Fibroblast of skin of abdomen (primary cell): ENCODE results near the gene RPS6KA6. TPM values are rescaled to one million over a fixed set of nuclear protein-coding genes. Genes with fewer than 3 reads are reported as not detected.

Experiments used
- DNase-seq: peaks from one replicate; pipeline ENCODE4 v3.0.0-alpha.2; 2013
- polyA plus RNA-seq, 2 experiments: library from polyadenylated mRNA; unstranded; fragments of 120-200 nt; gene quantifications; one replicate each; pipeline ENCODE4 v1.2.1, GENCODE V29; 2013; ENCODE audit not compliant: insufficient read length in 2 of 2

Gene RPS6KA6
- polyA plus RNA-seq (2013, experiment 1 of 2; ENCODE audit: insufficient read length): 4.7 TPM
- polyA plus RNA-seq (2013, experiment 2 of 2; ENCODE audit: insufficient read length): 5.2 TPM

DNA sequence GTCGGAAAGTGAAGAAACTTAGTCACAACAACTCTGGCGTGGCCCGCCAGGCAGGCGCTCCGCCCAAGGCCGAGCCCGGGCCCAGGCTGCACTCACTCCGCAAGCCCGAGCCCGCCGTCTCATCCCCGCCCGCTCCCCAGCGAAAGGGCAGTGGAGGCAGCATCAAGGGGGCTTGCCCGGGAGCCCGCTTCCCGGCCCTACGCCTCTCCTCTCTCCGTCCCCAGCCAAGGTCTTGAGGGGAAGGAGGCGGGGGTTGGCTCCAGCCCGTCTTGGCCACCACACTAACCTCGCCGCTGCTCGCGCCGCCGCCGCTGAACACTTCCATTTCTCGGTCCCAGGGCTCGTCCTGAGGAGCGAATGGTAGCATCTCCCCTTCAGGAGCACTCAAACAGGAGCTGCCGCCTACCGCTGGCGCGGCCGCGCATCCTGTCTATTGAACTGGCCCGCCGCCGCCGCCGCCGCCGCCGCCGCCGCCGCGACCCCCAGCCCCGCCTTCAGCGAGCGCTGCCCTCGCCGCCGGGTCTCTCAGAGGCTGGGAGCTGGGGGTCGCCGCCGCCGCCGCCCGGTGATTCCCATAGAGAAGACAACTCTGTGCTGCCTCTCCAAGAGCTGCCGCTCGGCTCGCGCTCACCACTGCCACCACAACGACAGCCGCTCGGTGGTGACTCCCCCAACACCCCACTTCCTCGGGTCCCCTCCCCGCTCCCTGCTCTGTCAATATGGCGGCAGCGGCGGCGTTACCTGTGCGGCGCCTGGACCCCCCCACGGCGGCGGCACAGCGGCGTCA is at the start of gene RPS6KA6:
TSS of gene RPS6KA6 (minus strand) at position 667 of the 787 bp plus-strand sequence. CDS start at position 367, 300 bp downstream.
- peak; percentile 23 for DNase-seq

DNA sequence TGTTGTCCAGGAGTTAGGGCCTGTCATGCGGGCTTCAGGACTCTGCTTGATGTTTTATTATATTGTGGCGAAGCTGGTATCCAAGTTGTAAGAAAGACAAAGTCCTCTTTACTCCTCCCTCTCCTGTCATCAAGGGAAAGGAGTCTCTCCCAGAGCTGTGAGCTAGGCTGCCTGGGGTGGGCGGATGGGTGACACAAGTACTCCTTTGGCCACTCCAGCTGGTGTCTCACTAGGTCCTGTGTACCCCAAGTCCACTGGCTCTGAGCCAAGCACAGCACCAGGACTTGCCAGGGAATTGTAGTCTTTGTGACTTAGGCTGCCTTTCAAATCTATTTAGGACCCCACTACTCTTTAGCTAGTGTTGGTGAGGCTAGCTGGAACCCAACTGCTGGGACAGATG is 36.7 kb upstream of the RPS6KA6 start:
- DNase-seq: no peak

GRCh38 chrX:84223261-84223660 is 35.3 kb upstream of the RPS6KA6 start:
- no peak for DNase-seq

- DNase-seq: no peak
These were observed 33.2 kb upstream of the RPS6KA6 start for GRCh38 chrX:84221181-84221580.

DNA sequence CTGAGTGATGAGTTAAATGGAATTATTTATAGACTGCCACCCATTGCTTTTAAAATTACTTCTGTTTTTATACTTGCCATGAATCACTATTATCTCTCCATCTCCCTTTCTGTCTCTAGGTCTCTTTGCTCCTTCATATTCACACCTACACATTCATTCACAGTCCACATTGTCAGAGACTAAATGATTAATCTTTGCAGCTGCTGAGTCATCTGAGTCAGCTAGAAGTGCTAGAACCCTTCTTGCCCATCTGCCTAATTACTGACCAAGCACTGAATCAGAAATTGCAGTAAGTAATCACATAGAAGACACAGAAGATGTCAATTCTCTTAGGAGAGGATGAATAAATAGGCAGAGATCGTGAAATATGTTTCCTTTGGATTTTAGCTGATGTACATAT is 31.6 kb upstream of the RPS6KA6 start:
- DNase-seq: peak; percentile 22

GRCh38 chrX:84218726-84219125 is 30.7 kb upstream of the RPS6KA6 start:
- DNase-seq: no peak

GRCh38 chrX:84216881-84217280 is 28.9 kb upstream of the RPS6KA6 start:
- peak; percentile 44 for DNase-seq

DNA sequence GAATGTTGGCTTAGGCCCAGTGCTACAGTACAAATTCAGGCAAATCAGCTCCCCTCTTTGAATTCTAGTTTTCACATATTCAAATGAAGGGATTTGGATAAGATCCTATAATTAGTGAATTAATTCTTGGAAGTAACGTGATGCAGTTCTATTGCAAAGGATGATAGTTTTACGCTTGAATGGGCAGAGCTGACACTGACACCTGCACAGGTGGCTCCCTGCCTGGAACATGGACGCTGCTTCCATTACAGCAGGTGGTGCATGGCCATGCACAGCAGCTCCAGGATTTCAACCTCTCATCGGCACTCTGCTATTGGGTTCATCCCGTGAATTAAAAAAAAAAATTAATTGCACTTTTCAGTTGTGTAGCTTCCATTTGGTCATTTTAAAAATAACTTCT is 28.4 kb upstream of the RPS6KA6 start:
- DNase-seq: no peak

- no peak for DNase-seq
These were observed 17.3 kb upstream of the RPS6KA6 start for GRCh38 chrX:84205276-84205675.

DNA sequence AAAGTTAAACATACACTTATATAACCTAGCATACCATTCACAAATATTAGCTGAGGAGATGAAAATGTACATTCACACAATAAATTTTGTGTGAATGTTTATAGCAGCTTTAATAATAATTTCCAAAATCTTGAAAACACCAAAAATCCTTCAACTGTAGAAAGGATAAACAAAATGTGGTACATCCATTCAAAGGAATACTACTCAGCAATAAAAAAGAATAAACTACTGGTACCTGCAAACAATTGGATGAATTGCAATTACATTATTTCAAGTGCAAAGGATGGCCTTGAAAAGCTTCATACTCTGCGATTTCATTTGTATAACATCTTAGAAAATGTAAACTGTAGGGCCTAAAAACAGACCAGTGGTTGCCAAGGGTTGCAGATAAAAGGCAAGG is 11.7 kb upstream of the RPS6KA6 start:
- DNase-seq: no peak

GRCh38 chrX:84197550-84197949 is 9.6 kb upstream of the RPS6KA6 start:
- no peak for DNase-seq

DNA sequence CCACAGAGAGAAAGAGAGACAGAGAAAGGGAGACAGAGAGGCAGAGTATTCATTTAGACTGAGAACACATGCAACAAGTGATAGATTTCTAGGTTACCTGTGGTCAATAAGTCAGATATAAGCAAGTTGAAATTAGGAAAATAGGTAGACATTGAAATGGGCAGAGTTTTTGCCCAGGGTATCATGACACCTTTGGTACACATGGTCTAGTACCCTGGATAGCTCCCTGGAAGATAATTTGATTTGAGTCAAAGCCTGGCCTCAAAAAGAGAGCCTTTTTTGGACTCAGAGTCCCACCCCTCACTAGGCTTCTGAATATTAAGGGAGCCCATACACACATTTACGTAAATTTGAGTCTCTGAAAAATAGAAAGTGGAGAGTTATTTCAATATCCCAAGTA is 4.0 kb upstream of the RPS6KA6 start:
- no peak for DNase-seq

- no peak for DNase-seq
These were observed 1.1 kb upstream of the RPS6KA6 start for GRCh38 chrX:84189125-84189524.

DNA sequence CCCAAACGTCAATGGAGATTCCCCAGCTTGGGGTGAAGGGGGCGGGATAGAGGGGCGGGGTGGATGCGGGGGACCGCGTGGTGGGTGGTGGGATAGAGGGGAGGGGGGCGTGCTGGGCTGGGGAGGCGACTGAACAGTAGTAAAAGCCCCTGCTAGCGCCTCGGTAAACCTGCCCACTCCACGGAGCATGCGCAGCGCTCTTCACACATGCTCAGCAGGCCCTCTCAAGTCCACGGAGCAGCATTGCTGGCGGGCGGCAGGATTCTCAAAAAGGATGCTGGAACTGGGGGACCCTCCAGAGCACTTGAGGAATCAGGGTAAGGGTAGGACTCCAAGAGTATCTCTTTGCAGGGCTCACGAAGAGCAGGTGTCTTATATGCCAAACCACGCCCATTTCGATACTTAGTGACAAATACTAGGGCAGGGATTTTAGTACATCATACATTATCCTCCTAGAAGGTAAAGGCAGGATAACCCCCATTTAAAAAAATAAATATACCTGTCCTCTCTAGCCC is 378 bp upstream of the RPS6KA6 start:
- peak; percentile 66 for DNase-seq

GRCh38 chrX:84186603-84187532 is 1.1 kb downstream of the RPS6KA6 start:
- DNase-seq: peak; percentile 1

DNA sequence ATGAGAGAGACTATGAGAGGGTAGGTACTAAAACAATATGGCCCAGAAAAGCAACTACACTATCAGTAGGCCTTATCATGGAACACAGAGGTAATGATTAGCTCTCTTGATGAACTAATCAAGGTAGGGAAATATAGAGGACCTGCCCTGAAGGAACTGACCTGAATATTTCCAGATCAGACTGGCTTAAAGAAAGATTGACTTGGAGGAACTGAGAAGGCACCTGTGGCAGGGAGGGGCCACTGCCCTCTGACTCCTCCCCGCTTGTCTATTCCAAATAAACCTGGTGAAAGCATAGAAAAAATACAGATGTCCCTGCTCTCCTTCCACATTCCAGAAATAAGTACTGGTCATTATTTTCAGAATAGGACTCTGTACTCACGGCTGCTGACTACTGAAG is 5.5 kb downstream of the RPS6KA6 start:
- no peak for DNase-seq

GRCh38 chrX:84175958-84176357 is 12.0 kb downstream of the RPS6KA6 start:
- DNase-seq: no peak

DNA sequence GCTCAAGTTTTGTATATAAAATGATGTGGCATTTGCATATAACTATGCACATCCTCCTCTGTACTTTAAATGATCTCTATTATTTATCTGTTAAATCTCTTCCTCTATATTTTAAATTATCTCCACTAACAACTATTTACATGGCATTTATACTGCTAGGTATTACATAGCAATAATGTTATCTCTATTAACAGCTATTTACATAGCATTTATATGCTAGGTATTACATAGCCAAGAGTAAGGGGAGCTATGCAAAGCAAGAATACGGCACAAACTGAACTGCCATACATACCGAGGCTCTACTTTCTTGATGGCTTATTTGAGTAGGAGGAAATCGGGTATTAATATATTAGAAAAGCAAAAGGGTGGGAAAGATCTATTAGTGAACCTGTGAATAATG is 12.7 kb downstream of the RPS6KA6 start:
- no peak for DNase-seq

GRCh38 chrX:84174348-84174747 is 13.7 kb downstream of the RPS6KA6 start:
- DNase-seq: no peak

- DNase-seq: peak; percentile 8
These were observed 17.1 kb downstream of the RPS6KA6 start for GRCh38 chrX:84170931-84171330.

DNA sequence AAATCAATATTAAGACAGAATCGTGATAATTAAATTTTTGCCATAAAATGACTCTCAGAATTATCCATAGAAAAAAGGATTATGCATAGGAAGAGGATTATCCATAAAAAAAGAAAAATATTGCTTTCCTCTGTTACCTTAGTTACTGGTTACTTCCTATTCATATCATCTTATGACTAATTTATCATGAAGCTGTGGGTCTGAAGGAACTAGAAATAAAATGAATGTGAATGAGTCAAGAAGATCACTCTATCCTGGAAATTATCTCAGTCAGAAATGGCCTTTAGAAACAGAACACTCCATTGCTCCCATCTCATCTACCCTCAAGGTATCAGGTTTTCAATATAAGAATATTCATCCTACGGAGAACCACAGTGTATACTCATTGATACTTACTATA is 19.4 kb downstream of the RPS6KA6 start:
- peak; percentile 4 for DNase-seq

DNA sequence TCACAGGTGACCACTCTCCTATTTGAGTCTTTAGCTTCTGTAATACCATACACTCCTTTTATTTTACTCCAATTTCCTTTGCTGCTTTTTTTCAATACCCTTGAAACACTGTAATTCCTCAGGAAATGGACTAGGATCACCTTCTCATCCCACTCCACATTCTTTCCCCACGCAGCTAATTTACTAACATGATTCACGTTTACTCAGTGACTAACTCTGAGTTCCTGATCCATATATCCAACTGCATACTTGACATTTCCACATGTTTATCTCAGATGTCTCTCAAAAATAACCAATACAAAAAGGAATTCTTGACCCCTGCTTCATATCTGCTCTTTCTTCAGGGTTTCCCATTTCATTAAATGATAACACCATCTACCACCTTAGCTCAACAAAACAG is 19.9 kb downstream of the RPS6KA6 start:
- DNase-seq: peak; percentile 44

DNA sequence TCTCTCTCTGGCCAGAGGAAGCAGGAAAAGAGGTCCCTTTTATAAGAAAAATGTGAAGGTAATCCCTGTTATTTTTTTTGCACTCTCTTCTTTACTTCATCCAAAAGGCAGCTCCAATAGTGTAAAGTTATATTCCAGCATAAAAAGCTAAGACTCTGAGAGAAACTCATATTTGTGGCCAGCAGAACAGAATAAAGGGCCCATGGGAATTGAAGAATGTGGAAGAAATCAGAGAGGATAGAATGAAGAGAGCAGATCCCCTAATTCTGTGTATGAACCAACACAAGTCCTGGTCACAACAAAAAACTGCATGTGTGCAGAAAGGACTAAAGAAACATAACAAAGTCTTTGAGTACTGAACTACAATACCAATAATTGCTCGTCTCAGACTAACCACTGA is 22.3 kb downstream of the RPS6KA6 start:
- peak; percentile 34 for DNase-seq
